CD14-positive monocyte (primary cell): Measurements from ENCODE around the gene EGFL8. TPM values are rescaled to one million over a fixed set of nuclear protein-coding genes. Genes with fewer than 3 reads are reported as not detected.
"Not testable (repeated sequence)": the region's sequence is repeated elsewhere in the genome, so short reads cannot be mapped to it uniquely, and the experiment has no call there.

Source experiments
- DNase-seq, 3 donors: peaks; one replicate each; pipeline ENCODE4 v3.0.0-alpha.2; 2011 to 2022
- H2AFZ ChIP-seq: 2 replicates; pipeline ENCODE4 v1.6.0; 2012; ENCODE audit warnings: mild to moderate bottlenecking, low read depth, low read length, inconsistent platforms; ENCODE audit not compliant: insufficient read depth, poor library complexity, severe bottlenecking
- H3K27ac ChIP-seq, 2 donors: 1 replicate in 1 of 2; 2 replicates in 1 of 2; pipeline ENCODE4 v1.5.1; 2012 to 2013; ENCODE audit warnings: low read length in 2 of 2, control low read depth in 1 of 2, inconsistent platforms in 1 of 2, low read depth in 1 of 2, mild to moderate bottlenecking in 1 of 2
- H3K27me3 ChIP-seq, 2 donors: one replicate each; pipeline versions ENCODE4 v1.6.0 to v1.6.1; 2011 to 2013; ENCODE audit warnings: low read length in 2 of 2; ENCODE audit not compliant: control insufficient read depth in 2 of 2, insufficient read depth in 2 of 2
- H3K36me3 ChIP-seq, 2 donors: replicated peaks in 1 of 2; 1 replicate in 1 of 2; 2 replicates in 1 of 2; pipeline versions ENCODE4 v1.5.1 to v1.6.1; 2012 to 2013; ENCODE audit warnings: low read length in 2 of 2, control low read depth in 1 of 2, inconsistent platforms in 1 of 2, mild to moderate bottlenecking in 1 of 2; ENCODE audit not compliant: insufficient read depth in 2 of 2, control insufficient read depth in 1 of 2
- H3K4me1 ChIP-seq, 2 donors: 1 replicate in 1 of 2; 2 replicates in 1 of 2; pipeline versions ENCODE4 v1.5.1 to v1.6.1; 2012 to 2013; ENCODE audit warnings: low read length in 2 of 2, control low read depth in 1 of 2, inconsistent platforms in 1 of 2, mild to moderate bottlenecking in 1 of 2, moderate library complexity in 1 of 2; ENCODE audit not compliant: insufficient read depth in 2 of 2, control insufficient read depth in 1 of 2
- H3K4me2 ChIP-seq: replicated peaks from 2 replicates; pipeline ENCODE3; 2012; ENCODE audit warnings: low read length, moderate library complexity, mild to moderate bottlenecking; ENCODE audit not compliant: poor library complexity, severe bottlenecking; ENCODE audit errors: extremely low read depth
- H3K4me3 ChIP-seq, 3 experiments: fragments of 200-600 bp in 1 of 3; sonication (generic) in 1 of 3; replicated peaks in 1 of 3; 1 replicate in 2 of 3; 2 replicates in 1 of 3; pipeline ENCODE4 v1.5.1; 2011 to 2013; ENCODE audit warnings: low read length in 3 of 3, mild to moderate bottlenecking in 3 of 3, control low read depth in 2 of 3, low read depth in 2 of 3, inconsistent platforms in 1 of 3, moderate library complexity in 1 of 3
- H3K79me2 ChIP-seq: 2 replicates; pipeline ENCODE4 v1.6.0; 2012; ENCODE audit warnings: mild to moderate bottlenecking, control low read depth, inconsistent platforms, low read length, moderate library complexity; ENCODE audit not compliant: insufficient read depth
- H3K9ac ChIP-seq: 2 replicates; pipeline ENCODE4 v1.6.0; 2017; ENCODE audit warnings: low read length, mild to moderate bottlenecking; ENCODE audit not compliant: insufficient read depth, poor library complexity, severe bottlenecking
- H3K9me3 ChIP-seq, 2 donors: replicated peaks in 1 of 2; 1 replicate in 1 of 2; 2 replicates in 1 of 2; pipeline versions ENCODE4 v1.5.1 to v1.6.1; 2012 to 2013; ENCODE audit warnings: low read length in 2 of 2, control low read depth in 1 of 2; ENCODE audit not compliant: control insufficient read depth in 1 of 2, insufficient read depth in 1 of 2
- H4K20me1 ChIP-seq: 2 replicates; pipeline ENCODE4 v1.6.0; 2012; ENCODE audit warnings: mild to moderate bottlenecking, low read length, control low read depth, moderate library complexity; ENCODE audit not compliant: insufficient read depth
- H3K27ac Mint-ChIP-seq, 7 donors: one replicate each; pipeline ENCODE4 v1.8.0; 2020; ENCODE audit warnings: mild to moderate bottlenecking in 7 of 7, mixed read lengths in 7 of 7, moderate library complexity in 6 of 7, inconsistent platforms in 2 of 7
- H3K27me3 Mint-ChIP-seq, 3 donors: one replicate each; pipeline ENCODE4 v1.8.0; 2021 to 2022; ENCODE audit warnings: low read depth in 3 of 3, mild to moderate bottlenecking in 3 of 3, mixed read lengths in 3 of 3, moderate library complexity in 3 of 3, inconsistent platforms in 1 of 3
- H3K36me3 Mint-ChIP-seq, 2 donors: one replicate each; pipeline ENCODE4 v1.8.0; 2020; ENCODE audit warnings: mixed read lengths in 2 of 2, inconsistent platforms in 1 of 2, mild to moderate bottlenecking in 1 of 2
- H3K4me1 Mint-ChIP-seq: one replicate; pipeline ENCODE4 v1.8.0; 2020; ENCODE audit warnings: mild to moderate bottlenecking, mixed read lengths
- H3K4me3 Mint-ChIP-seq, 2 donors: one replicate each; pipeline ENCODE4 v1.8.0; 2020; ENCODE audit warnings: mild to moderate bottlenecking in 2 of 2, mixed read lengths in 2 of 2, moderate library complexity in 1 of 2
- H3K9me3 Mint-ChIP-seq, 7 donors: one replicate each; pipeline ENCODE4 v1.8.0; 2020 to 2022; ENCODE audit warnings: mixed read lengths in 7 of 7, mild to moderate bottlenecking in 6 of 7, moderate library complexity in 6 of 7, inconsistent platforms in 2 of 7
- WGBS: methylation state at CpG from one replicate; pipeline ENCODE4 v1.1.5; 2013; ENCODE audit warnings: missing lambda C conversion rate; ENCODE audit not compliant: insufficient coverage; 5-methylcytosine and 5-hydroxymethylcytosine counted together
- intact Hi-C, 2 donors: fragments of 100-400 bp; cut with micrococcal nuclease; formaldehyde crosslinking; loops; one replicate each; pipeline versions ENCODE4 v1.15.0 to v1.15.1; 2023
- polyA plus RNA-seq, 3 donors: library from polyadenylated mRNA; depleted of rRNA in 1 of 3; unstranded in 2 of 3; stranded (reverse) in 1 of 3; fragments of 300-500 nt in 2 of 3; fragments of >200 nt in 1 of 3; fragmentation: Illumina TruSeq in 2 of 3; gene quantifications; 1 replicate in 2 of 3; 2 replicates in 1 of 3; pipeline ENCODE4 v1.2.3, GENCODE V29; 2012 to 2021
- TF ChIP-seq, protein P1 (sequence below): fragments of 200-600 bp; IDR thresholded peaks from one replicate; pipeline ENCODE4 v1.8.0; 2022; ENCODE audit warnings: antibody characterized with exemption, mild to moderate bottlenecking

The EGFL8 gene
- polyA plus RNA-seq, 3 donors: 0.22 to 1.8 TPM; not detected in 1

DNA sequence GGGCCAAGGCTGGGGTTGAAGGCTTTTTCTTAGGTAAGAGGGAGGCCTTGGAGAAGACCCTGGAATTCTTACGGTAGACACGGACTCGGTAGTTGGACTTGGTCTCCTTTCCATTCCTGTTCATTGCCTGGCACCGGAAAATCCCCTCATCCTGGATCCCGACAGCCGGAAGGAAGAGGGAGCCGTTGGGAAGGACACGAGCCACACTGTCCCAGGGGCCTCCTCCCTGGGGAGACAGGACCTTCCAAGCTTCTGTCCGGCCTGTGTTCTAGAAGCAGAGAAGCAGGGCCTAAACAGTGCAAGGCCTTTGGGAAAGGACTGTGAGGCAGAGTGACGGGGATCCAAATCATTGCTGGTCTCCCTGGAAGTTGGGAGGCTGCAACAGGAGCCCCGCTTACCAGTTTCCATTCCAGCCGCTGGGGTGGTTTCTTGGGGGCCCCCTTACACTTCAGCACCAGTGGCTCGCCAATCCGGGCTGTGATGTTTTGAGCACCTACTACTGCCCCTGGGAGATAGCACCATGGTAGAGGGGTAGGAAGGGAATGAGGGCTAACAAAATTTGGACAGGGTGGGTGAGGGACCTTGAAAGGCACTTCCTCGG, 19.2 kb downstream of the EGFL8 start:
- H3K4me2 ChIP-seq: no peak overlapping the region
- H3K36me3 Mint-ChIP-seq: peaks cover 62 to 77% of the 10 kb centered on the region in 2 donors
- H3K4me1 Mint-ChIP-seq: peaks cover 76% of the 10 kb centered on the region
- H3K9me3 Mint-ChIP-seq: no peaks in the 10 kb centered on the region
- H3K27me3 ChIP-seq: no peaks in the 10 kb centered on the region
- TF ChIP-seq, protein P1, sequence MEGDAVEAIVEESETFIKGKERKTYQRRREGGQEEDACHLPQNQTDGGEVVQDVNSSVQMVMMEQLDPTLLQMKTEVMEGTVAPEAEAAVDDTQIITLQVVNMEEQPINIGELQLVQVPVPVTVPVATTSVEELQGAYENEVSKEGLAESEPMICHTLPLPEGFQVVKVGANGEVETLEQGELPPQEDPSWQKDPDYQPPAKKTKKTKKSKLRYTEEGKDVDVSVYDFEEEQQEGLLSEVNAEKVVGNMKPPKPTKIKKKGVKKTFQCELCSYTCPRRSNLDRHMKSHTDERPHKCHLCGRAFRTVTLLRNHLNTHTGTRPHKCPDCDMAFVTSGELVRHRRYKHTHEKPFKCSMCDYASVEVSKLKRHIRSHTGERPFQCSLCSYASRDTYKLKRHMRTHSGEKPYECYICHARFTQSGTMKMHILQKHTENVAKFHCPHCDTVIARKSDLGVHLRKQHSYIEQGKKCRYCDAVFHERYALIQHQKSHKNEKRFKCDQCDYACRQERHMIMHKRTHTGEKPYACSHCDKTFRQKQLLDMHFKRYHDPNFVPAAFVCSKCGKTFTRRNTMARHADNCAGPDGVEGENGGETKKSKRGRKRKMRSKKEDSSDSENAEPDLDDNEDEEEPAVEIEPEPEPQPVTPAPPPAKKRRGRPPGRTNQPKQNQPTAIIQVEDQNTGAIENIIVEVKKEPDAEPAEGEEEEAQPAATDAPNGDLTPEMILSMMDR: no peak
- no peak overlapping the region for H3K4me3 Mint-ChIP-seq
- no peak overlapping the region for H3K9ac ChIP-seq
- H3K36me3 ChIP-seq: peaks cover 57 to 76% of the 10 kb centered on the region in 2 donors
- no peaks in the 10 kb centered on the region for H3K9me3 ChIP-seq
- H3K79me2 ChIP-seq: peaks cover 66% of the 10 kb centered on the region
- 96% methylated on average over 14 of the region's 15 CpGs for WGBS
- H2AFZ ChIP-seq: no peak overlapping the region
- H3K4me3 ChIP-seq: no peak overlapping the region
- peaks cover 7% of the 10 kb centered on the region for H4K20me1 ChIP-seq
- DNase-seq: no peak
- peaks cover 59 to 65% of the 10 kb centered on the region in 2 donors for H3K4me1 ChIP-seq
- intact Hi-C loops: no loop called here
- peak overlapping the region; percentile 11 to 62 for H3K27ac ChIP-seq
- H3K27me3 Mint-ChIP-seq: peaks cover 0 to 3% (median 2%) of the 10 kb centered on the region in 3 donors
- H3K27ac Mint-ChIP-seq: peak overlapping the region in 6 of 7 donors; percentile 20 to 78 (median 62)

DNA sequence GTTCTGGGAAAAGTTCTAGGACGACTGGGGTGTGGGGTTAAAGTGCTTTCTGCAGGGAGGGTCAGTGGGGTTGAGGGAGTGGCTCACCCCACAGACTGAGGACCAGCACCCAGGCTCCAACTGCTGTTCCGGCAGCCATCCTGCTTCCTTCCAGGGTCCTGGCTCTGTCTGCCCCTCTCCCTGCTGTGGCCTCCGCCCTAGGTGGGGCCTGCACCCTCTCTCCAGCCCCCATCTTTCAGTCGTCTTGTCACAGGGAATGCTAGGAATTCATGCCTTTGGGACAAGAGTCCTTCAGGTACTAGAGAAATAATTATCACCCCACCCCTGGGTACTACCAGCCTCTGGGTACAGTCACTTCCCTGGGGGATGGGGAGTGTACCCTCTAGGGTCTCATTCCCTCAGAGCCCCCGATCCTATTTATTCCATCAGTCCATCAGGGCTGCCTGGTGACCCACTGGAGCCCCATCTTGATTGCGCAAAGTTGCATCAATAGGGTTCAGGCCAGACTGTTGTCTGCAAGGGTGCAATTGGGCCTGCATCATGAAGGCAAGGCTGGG, 19.8 kb downstream of the EGFL8 start, which contains the start of gene AGER:
Gene AGER, minus strand, starts transcription at position 170 of the 557 bp plus-strand sequence. Its CDS starts 31 bp downstream, at position 139.
- Mint-ChIP-seq H3K27me3 (peaks cover 0 to 4% (median 2%) of the 10 kb centered on the region in 3 donors), H3K4me3 (no peak within 1 kb of the TSS), H3K4me1 (peaks cover 76% of the 10 kb centered on the region), H3K9me3 (no peaks in the 10 kb centered on the region), H3K36me3 (peaks cover 66 to 82% of the 10 kb centered on the region in 2 donors), H3K27ac (peak within 1 kb of the TSS; percentile 40 to 92 (median 69))
- H3K27me3 ChIP-seq: no peaks in the 10 kb centered on the region
- H2AFZ ChIP-seq: no peak within 1 kb of the TSS
- H3K4me1 ChIP-seq: peaks cover 59 to 65% of the 10 kb centered on the region in 2 donors
- peaks cover 7% of the 10 kb centered on the region for H4K20me1 ChIP-seq
- H3K27ac ChIP-seq: peak within 1 kb of the TSS; percentile 11 to 62
- H3K9ac ChIP-seq: no peak within 1 kb of the TSS
- TF ChIP-seq, protein P1: no peak
- no peak for DNase-seq
- H3K9me3 ChIP-seq: no peaks in the 10 kb centered on the region
- H3K79me2 ChIP-seq: peaks cover 66% of the 10 kb centered on the region
- intact Hi-C loops: no loop called here
- H3K4me3 ChIP-seq: no peak within 1 kb of the TSS
- 96% methylated on average over 3 of the region's 6 CpGs for WGBS
- H3K36me3 ChIP-seq: peaks cover 57 to 77% of the 10 kb centered on the region in 2 donors
- no peak within 1 kb of the TSS for H3K4me2 ChIP-seq

DNA sequence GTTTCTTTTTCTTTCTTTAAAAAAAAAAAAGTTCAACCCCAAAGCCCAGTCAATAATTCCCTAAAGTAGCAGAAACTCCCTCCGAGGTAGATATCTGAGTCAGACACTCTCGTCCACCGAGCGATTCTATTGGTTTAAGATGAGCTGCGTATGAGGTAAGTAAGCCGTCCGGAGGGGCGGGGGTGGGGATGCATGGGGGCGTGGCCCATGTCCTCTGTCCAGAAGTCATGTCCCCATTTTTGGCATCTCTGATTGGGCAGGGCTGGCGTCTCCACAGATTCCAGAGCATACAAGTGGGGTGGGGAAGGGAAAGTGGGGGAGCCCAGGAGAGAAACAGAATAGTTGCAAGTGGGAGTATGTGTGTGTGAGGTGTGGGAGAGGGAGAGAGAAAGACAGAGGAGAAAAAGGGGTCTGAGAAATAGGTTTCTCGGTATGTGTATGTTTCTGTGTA, 21.3 kb downstream of the EGFL8 start:
- H3K9me3 ChIP-seq, H3K9me3 Mint-ChIP-seq, H2AFZ ChIP-seq, H4K20me1 ChIP-seq, H3K4me2 ChIP-seq, intact Hi-C loops, H3K9ac ChIP-seq, H3K27me3 ChIP-seq, H3K4me3 ChIP-seq, H3K27me3 Mint-ChIP-seq, H3K4me3 Mint-ChIP-seq: not testable (repeated sequence)
- peak overlapping the region; percentile 37 to 95 for H3K27ac ChIP-seq
- Mint-ChIP-seq H3K27ac (peak overlapping the region; percentile 57 to 92 (median 85)), H3K36me3 (peaks cover 59 to 79% of the 10 kb centered on the region in 2 donors), H3K4me1 (peaks cover 63% of the 10 kb centered on the region)
- WGBS: 60% methylated on average over 1 of the region's 11 CpGs
- peaks cover 50 to 55% of the 10 kb centered on the region in 2 donors for H3K4me1 ChIP-seq
- peaks cover 74% of the 10 kb centered on the region for H3K79me2 ChIP-seq
- H3K36me3 ChIP-seq: peaks cover 54 to 69% of the 10 kb centered on the region in 2 donors
- peak; percentile 47 to 78 (median 51) for DNase-seq
